Measurements from ENCODE around the gene SIK3. TPM values are rescaled to one million over a fixed set of nuclear protein-coding genes. Genes with fewer than 3 reads are reported as not detected.

The SIK3 gene
- total RNA-seq, 1 donor from 2014 or later = 27.3 TPM

GRCh38 chr11:116938471-116939070, 159.7 kb downstream of the SIK3 start:
- no peak for FAIRE-seq
- DNase-seq (ENCODE audit: low spot score in 2 of 2) = no peak

- FAIRE-seq (no peak), DNase-seq (ENCODE audit: low spot score in 2 of 2) (no peak)
Measured at GRCh38 chr11:116936754-116937446, 161.3 kb downstream of the SIK3 start.

- FAIRE-seq (no peak), DNase-seq (ENCODE audit: low spot score in 2 of 2) (no peak)
Measured at GRCh38 chr11:116935514-116935913, 162.7 kb downstream of the SIK3 start.

- FAIRE-seq (peak; percentile 15), DNase-seq (ENCODE audit: low spot score in 2 of 2) (no peak)
Measured at GRCh38 chr11:116935089-116935488, 163.1 kb downstream of the SIK3 start.

- FAIRE-seq (no peak), DNase-seq (ENCODE audit: low spot score in 2 of 2) (no peak)
Measured at GRCh38 chr11:116933961-116934360, 164.3 kb downstream of the SIK3 start.

- no peak for DNase-seq (ENCODE audit: low spot score in 2 of 2)
- FAIRE-seq = no peak
Measured at GRCh38 chr11:116932181-116932580, 166.0 kb downstream of the SIK3 start.

GRCh38 chr11:116931206-116931953, 166.8 kb downstream of the SIK3 start:
- DNase-seq (ENCODE audit: low spot score in 2 of 2) = no peak
- FAIRE-seq = no peak

- no peak for DNase-seq (ENCODE audit: low spot score in 2 of 2)
- FAIRE-seq = no peak
Measured at GRCh38 chr11:116930586-116930985, 167.6 kb downstream of the SIK3 start.

GRCh38 chr11:116930177-116930576, 168.1 kb downstream of the SIK3 start:
- no peak for FAIRE-seq
- no peak for DNase-seq (ENCODE audit: low spot score in 2 of 2)

GRCh38 chr11:116929414-116930090, 168.7 kb downstream of the SIK3 start:
- FAIRE-seq = no peak
- DNase-seq (ENCODE audit: low spot score in 2 of 2) = no peak

GRCh38 chr11:116928845-116929244, 169.4 kb downstream of the SIK3 start:
- DNase-seq (ENCODE audit: low spot score in 2 of 2) = no peak
- no peak for FAIRE-seq

GRCh38 chr11:116928102-116928777, 170.0 kb downstream of the SIK3 start:
- no peak for DNase-seq (ENCODE audit: low spot score in 2 of 2)
- no peak for FAIRE-seq

- FAIRE-seq (no peak), DNase-seq (ENCODE audit: low spot score in 2 of 2) (no peak)
Measured at GRCh38 chr11:116927163-116927974, 170.9 kb downstream of the SIK3 start.

GRCh38 chr11:116925050-116925449, 173.2 kb downstream of the SIK3 start:
- DNase-seq (ENCODE audit: low spot score in 2 of 2) = no peak
- FAIRE-seq = no peak

GRCh38 chr11:116918925-116919655, 179.1 kb downstream of the SIK3 start:
- no peak for FAIRE-seq
- no peak for DNase-seq (ENCODE audit: low spot score in 2 of 2)

GRCh38 chr11:116917632-116918031, 180.6 kb downstream of the SIK3 start:
- DNase-seq (ENCODE audit: low spot score in 2 of 2) (no peak), FAIRE-seq (no peak)

- DNase-seq (ENCODE audit: low spot score in 2 of 2) = no peak
Measured at GRCh38 chr11:116916886-116917285, 181.3 kb downstream of the SIK3 start.

GRCh38 chr11:116916052-116916451, 182.2 kb downstream of the SIK3 start:
- FAIRE-seq (no peak), DNase-seq (ENCODE audit: low spot score in 2 of 2) (no peak)

More at GRCh38 chr11:116916886-116917285, 181.3 kb downstream of the SIK3 start:
- no peak for FAIRE-seq

- DNase-seq (ENCODE audit: low spot score in 2 of 2) (no peak), FAIRE-seq (no peak)
Measured at GRCh38 chr11:116913000-116913399, 185.2 kb downstream of the SIK3 start.
